CD4-positive, alpha-beta T cell treated with Interleukin-17A for 4 hours (primary cell): ENCODE measurements around the gene TMC2.
"Not testable (repeated sequence)": the region's sequence is repeated elsewhere in the genome, so short reads cannot be mapped to it uniquely, and the experiment has no call there.

ENCODE experiments used
- DNase-seq: peaks from one replicate; pipeline ENCODE4 v3.0.0-alpha.2; 2020; ENCODE audit warnings: mixed read lengths

Gene TMC2

DNA sequence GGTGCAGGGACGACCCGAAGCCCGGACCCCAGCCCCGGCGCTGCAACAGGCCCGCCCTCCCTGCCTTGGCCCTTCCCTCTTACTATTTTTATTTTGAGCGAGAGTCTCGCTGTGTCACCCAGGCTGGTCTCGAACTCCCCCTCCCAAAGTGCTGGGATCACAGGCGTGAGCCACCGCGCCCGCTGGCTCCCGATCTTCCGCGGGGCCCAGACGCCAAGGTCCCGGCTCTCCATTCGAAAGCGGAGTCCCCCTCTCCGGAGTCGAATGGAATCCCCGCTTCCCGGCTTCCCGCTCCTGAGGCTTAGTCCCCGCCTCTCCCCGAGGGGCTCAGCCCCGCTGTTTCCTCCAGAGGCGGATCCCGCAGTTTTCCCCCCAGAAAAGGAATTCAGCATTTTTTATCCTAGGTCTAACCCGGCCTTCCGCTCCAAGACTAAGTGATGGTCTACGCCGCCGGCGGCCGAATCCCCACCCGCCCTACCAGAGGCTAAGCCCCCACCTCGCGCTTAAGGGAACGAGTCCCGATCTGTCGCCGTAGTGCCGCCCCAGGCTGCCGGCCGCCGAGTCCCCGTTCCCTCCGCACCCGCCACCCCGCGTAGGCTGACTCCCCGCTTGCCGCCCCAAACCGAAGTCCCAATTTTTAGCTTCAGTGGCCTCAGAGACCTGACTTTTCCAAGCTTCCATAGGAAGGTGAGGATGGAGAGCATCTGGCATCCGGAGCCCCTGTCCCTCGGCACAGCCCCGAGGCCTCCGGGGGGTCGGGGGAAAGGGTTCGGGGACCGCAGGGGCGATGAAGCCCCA lies 11.5 kb upstream of the TMC2 start:
- peak; percentile 63 for DNase-seq

DNA sequence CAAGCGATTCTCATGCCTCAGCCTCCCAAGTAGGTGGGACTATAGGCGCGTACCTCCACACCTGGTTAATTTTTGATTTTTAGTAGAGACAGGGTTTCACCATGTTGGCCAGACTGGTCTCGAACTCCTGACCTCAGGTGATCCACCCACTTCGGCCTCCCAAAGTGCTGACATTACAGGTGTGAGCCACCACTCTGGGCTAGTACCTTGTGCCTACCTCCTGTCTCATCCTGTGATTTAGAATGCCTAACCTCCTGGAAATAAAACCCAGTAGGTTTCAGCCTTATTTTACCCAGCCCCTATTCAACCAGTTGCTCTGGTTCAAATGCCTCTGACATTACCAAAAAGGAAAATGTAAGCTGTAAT lies 10.2 kb upstream of the TMC2 start:
- DNase-seq: not testable (repeated sequence)

DNA sequence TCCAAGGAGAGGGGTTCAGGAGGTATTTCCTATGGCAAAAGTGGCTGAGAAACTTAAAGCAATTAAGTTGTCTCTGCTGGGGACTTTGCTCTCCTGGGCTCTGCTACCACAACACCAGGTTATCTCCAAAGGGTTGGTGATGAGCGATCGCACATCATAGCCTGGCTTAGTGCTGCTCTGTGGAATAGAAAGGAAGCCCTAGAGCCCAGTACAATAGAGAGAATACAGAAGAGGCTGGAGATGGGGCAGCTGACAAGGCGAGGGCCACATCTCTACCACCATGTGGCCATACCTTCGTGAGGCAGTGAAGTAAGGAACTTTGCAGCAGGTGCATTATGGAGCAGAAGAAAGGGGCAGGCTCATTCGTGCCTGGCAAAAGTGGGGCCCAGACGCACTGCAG lies 8.6 kb upstream of the TMC2 start:
- DNase-seq: no peak

DNA sequence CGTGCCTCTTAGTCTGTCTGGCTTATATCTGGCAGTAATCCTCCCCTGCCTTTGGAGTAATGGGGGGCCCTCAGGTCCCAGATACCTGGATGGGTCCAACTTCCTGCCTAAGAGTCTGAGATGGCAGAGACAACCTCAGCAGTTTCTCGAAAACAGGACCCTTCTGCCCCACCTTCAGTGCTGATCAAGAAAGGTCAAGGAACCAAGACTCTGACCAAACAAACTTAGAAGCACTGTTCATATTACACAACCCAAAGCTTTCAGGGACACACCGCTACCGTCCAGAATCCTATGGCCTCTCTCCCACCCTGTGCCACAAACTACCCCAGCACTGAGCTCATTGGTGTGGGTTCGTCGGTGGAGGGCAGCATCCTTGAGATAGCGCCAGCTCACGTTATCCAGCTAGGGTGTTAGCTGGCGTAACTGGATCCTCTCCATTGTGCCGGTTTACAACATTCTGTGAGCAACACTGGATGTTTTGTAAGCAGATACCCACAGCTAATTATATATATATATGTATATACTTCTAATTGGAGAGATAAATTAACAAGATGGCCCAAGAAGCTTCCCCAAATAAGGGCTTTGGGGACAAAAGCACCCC lies 7.6 kb upstream of the TMC2 start:
- DNase-seq: no peak

DNA sequence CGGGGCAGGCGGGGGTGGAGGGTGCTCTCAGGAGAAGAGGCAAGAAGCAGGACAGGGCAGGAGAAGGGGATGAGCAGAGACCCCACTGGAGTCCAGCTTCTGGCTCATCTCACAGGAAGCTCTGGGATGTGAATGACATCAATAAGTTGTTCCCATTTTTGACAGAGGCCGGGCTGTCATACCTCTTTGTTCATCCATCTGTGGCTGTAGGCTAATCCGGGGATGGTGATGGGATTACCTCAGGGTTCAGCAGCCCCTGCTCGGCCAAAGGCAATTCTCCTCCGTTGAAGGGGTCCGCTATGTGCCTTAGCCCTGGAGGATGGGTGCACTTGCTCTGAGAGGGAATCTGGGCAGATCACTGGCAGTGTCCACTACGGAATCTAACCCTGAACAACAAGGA lies 3.3 kb upstream of the TMC2 start:
- no peak for DNase-seq

DNA sequence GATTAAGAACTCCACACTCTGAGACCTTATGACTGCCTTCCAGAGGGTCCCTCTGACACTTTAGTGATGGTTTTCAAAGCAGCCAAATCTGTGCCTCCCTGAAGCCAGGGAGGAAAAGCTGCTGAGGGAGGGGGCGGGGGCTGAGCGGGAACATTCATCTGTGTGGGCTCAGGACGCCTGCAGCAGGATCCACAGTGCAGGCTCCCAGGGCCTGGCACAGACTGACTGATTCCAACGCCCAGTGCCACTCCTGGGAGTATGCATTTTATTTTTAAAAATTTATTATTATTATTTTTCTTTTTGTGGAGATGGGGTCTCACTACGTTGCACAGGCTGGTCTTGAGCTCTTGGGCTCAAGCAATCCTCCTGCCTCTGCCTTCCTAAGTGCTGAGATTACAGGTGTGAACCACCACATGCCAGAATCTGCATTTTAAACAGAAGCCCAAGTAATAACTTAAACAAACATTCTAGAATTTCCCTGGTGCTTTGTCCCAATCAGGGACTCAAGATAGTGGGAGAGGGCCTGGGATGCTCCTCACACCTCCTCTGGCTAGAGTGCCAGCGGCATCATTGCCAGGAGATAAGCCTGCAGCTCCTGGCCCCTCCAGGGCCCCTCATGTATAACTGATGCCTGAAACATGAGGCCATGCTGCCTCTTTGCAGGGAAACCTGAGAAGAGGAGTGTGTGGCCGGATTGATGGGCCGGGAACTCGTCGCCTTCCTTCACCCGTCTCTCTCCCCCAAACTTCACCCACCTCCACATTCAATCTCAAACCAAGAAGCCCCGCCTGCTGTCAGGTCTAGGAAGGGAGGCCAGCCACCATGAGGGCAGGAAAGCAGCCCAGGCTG lies 438 bp upstream of the TMC2 start:
- no peak for DNase-seq

DNA sequence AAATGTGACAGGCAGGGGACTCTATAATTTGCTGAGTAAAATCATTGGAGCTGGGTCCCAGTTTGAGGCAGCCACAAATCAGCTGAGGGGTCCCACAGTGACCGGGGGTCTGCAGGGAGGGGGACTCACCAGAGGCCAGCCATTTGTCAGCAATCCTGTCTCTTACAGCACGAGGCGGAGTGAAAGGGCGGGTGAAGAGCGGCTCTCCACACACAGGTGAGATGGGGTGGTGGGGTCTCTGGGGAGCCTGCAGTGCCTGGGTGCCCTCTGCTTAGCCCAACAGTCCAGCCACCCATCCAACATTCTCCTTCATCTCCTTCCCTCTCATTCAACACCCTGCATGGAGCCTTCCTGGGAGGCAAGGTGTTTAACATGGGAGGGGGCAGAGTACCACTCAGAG lies 728 bp downstream of the TMC2 start:
- DNase-seq: no peak

DNA sequence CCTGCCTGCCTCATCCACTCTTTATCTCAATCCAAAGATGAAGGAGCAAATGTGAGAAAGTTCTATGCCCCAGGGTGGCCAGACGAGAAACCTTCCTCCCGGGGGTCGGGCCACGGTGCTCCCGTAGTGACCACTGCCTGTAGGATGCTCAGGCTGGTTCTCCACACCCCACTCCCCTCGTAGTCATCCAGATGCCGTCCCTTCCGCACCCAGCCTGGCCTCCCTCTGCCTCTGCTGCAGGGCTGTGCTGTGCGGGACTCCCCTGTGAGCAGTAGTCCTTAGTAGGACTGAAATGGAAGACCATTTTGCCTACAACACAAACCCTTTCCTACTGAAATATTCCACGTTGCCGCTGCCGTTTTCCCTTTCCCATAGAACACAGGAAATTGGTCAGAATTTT lies 2.0 kb downstream of the TMC2 start:
- DNase-seq: no peak

DNA sequence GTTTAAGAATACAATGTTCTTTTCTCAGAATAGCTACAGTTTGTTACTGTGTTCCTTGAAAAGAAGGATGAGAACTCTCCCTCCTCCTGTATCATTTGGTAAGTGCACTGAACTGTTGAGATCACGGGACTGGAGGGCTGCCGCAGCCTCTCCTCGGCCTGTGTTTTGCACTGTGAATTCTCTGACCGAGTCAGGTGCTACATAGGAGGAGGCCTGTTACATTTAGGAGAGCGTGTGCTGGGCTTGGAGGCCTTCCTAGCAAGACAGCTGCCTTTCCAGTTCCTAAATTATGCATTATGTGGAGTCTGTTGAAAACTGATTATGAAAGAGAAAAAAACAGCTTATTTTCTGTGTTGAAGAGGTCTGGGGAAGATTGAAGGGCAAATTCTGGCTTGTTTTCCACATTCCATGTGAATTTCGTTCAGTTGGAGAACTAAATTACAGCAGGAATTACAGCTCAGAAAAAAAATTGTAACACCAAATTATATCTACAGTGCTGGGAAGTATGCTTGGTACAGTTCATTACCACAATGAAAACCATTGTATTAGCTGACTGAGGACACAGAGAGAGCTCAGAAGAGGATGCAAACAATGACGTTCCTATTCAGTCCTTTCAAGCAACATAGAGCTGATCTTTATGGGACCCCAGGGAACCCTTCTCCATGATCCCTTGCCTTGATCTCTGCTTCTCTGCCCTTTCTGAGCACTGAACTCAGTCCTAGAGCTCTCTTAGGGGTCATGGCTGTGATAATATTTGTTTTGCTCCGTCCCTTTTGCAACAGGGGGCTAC lies 2.8 kb downstream of the TMC2 start:
- no peak for DNase-seq

DNA sequence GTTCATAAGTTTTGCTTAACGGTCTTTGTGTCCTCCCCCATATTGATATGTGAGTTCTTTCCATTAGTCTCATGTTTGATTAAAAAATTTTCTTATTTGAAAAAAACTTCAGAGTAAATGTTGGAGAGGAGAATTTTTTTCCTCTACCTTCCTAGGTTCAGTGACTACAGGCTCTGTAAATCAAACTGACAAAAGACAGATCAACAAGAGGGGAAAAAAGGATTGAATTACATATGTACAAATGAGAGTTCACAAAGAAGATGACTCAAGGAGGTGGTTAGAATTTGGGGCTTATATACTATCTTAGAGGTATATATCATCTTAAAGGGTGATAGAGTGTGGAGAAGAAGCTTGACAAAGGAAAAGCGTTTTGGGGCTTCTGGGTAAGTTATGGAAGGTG lies 5.6 kb downstream of the TMC2 start:
- DNase-seq: no peak

DNA sequence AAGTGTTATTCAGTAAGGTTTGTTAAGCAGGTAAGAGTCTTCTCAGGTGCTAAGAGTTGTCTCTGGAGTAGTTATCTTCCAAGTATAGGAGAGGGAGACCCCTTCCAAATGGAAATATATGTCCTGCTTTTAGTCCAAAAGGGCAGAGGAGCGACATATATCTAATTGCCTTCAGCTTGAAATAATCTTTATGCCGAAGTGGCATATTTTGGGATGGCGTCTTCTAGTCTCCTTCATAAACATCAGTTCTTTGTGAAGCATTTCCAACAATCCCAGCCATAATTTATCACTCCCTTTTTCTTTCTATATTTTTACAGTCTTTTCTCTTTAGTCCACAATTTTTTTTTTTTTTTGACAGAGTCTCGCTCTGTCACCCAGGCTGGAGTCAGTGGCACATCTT lies 6.0 kb downstream of the TMC2 start:
- no peak for DNase-seq

DNA sequence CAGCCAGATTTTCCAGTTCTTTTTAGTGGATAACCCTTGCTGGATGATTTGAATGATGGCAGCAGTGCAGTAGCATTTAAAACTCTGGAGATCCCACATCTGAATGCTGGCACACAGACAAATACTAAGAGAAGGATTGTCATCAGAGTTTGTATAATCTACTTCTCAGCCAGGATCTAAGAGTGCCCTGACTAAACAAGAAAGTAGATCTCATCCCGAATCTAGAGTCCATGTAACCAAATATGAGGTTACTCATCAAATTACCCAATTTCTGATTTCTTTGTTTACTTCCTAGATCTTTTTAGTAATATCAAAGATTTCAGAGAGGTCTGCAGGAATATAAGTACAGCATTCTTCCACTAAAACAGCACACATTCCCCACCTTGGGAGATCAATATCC lies 7.8 kb downstream of the TMC2 start:
- DNase-seq: no peak

DNA sequence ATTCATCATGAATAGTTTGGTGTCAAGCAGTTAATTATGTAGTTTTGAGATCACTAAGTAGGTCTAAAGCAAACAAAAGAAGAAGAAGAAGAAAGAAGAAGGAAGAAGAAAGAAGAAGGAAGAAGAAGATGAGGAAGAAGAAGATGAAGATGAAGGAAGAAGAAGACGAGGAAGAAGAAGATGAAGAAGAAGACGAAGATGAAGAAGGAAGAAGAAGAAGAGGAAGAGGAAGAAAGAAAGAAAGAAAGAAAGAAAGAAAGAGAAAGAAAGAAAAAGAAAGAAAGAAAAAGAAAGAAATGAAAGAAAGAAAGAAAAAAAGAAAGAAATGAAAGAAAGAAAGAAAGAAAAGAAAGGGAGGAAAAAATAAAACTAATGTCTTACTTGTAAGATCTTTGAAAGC lies 9.2 kb downstream of the TMC2 start:
- DNase-seq: no peak

DNA sequence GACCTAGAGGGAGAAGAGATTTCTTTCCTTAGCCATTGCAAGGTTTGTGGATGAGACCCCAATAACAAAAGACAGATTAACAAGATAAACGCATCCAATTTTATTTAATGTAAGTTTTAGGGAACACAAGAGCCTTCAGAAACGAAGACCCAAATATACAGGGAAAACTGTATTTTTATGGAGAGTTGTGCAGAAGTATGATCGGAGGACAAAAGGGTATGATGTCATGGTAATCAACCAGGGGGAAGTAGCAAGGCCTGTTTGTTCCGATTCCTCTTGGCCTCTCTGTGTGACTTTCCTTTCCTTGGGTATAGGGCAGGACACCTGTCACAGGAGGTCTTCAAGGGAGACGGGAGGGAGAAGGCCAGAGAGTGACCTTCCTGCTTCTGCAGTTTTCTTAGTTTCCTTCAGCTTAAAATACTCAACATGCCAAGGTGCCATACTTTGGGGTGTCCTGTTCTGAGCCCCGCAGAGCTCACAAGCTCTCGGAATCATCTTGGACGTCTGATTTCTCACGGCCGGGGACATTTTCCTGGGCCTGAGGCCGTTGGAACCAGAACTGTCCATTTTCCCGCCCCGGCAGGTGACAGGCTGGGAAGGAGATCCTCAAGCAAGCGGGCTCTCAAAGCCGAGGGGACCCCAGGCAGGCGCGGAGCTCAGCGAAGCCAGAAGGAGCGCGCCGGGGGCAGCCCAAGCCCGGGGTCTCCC lies 21.7 kb downstream of the TMC2 start:
- DNase-seq: no peak

DNA sequence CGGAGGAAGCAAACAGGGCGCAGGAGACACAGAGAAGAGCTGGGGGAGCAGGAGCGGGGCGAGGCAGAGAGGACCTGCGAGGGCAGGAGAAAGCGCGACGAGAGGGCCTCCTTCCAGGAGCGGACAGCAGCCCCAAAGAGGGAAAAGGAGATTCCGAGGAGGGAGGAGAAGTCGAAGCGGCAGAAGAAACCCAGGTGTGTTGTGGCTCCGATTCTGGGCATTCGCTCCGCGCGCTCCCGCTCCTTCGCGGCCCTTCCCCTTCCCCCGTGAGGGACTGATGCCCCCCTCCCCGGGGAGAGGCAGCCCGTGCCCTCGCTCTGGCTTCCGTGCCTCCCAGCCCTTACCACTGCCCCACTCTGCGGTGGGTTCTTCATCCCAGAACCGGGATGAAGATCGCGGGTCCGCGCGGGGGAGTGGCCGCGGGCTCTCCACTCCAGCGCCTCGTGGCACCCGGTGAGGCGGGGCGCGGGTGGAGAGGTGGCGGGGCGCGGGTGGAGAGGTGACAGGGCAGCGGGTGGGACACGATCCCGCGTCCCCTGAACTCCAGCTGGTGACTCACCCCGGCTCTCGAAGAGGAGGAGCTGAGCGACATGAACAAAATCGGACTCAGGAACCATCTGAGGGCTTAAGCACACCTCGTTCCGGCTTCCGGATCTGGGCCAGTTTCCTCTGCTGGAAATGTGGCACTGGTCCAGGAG lies 22.4 kb downstream of the TMC2 start:
- no peak for DNase-seq

DNA sequence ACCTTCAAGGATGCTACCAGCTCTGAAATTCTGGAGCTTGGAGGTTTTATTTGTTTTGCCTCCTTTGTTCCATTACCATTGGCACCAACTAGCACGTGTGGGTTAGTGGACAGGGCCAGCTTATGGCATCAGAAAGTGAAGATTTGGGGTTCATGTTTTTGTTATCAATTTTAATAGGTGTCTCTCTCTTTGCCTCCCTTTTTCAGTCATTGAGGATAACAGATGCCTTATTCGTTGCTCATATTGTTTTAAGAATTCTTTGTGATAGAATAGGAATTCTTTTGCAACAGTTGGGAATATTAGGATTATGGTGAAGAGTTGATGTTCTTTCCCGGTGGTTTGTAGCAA lies 22.9 kb downstream of the TMC2 start:
- DNase-seq: no peak

DNA sequence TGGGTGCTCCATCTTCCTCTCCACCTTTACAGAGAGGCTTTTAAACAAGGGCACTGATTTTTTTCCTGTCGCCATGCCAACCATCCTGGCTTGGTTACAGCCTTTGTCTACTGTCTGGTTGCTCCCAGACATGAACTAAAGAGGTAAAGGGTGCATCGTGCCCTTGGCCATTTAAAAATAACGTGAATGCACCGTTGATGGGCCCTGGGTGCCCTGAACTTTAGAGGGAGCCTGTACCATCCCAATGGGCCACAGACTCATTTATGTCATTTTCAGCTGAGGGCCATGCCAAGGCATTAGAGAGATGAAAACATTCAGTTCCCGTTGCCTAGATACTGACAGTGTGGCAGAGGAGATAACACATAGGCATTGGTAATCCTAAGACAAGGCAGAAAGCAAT lies 23.3 kb downstream of the TMC2 start:
- DNase-seq: no peak

DNA sequence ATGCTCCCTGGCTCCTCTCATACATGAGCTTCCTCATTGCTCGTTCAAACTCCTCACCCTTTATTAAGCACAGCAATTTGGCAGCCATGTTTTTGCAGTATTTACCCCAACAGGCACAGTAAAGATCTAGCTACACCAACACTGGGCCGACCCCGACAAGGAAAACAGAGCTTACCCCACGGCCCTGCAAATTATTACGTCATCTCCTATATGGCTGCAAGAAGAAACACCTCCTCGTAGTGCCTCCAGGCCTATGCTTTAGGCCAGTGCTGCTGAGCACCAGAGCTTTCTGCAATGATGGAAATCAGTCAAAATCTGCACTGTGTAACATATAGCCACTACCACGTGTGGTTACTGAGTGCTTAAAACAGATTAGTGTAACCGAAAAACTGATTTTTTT lies 26.7 kb downstream of the TMC2 start:
- DNase-seq: no peak

DNA sequence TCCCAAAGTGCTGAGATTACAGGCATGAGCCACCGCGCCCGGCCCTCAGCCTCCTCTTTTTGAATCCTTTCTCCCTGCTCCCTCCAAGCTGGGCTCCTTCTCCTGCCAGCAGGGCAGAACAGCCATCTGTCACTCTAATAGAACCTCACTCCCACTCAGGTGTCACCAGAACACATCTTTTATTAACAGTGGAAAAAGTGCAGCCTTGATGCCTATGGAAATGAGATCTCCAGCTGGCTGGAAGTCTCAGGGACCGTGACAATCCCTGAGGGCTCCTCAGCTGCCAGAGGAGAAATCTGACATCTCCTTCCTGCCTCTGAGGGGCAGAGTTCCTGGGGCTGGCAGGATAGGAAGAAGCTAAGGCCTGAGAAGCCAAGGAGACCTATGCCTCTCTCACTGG lies 28.0 kb downstream of the TMC2 start:
- no peak for DNase-seq

DNA sequence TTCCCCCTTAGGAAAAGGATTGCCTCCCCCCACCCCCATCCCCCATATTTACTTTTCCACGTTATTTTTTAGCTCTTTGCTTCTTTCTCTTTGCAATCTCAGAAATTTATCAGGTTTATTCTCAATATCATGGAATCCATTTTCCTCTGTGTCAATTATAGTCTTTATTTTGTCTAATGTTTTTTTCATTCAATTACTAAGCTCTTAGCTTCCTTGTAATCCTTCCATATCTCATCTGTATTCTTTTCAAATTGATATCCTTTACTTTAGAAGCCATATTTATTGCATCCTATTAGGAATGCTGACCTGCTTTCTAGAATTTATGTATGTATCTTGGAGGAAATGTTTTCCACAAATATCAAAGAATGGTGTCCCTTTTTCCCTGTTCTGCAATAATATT lies 39.3 kb downstream of the TMC2 start:
- no peak for DNase-seq

DNA sequence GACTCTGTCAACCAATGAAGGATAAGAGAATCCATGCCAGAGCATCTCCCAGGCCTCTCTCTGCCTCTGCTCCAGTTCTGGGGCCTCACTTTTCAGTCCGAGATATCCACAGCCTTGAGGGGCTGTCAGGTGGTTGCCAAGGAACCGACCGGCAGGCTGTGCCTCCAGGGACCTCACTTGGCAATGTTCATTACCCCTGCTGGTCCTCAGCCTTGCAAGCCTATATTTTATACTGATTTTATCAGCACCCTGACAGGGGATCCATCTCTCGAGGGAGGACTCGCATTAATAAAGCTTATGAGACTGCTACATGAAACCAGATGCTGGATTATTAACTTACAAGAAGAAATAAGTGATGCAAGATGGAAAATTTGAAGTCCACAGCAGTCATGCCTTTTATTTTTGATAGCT lies 39.9 kb downstream of the TMC2 start:
- DNase-seq: no peak
